GM10266 (cell line): Measurements from ENCODE around the gene TMEM269.
"Not testable (repeated sequence)": the region's sequence is repeated elsewhere in the genome, so short reads cannot be mapped to it uniquely, and the experiment has no call there.

ENCODE experiments used
- DNase-seq: peaks from one replicate; pipeline ENCODE4 v3.0.0; 2012; ENCODE audit errors: extremely low spot score
- TF ChIP-seq, protein P1 (sequence below): IDR thresholded peaks from 2 replicates; pipeline ENCODE4 v1.5.1; 2012; ENCODE audit warnings: mild to moderate bottlenecking, low read depth; ENCODE audit not compliant: control insufficient read depth, insufficient read depth; ENCODE audit errors: missing control alignments

TMEM269 gene

GRCh38 chr1:42793824-42794223 is 9.0 kb downstream of the TMEM269 start:
- DNase-seq = no peak
- TF ChIP-seq, protein P1, sequence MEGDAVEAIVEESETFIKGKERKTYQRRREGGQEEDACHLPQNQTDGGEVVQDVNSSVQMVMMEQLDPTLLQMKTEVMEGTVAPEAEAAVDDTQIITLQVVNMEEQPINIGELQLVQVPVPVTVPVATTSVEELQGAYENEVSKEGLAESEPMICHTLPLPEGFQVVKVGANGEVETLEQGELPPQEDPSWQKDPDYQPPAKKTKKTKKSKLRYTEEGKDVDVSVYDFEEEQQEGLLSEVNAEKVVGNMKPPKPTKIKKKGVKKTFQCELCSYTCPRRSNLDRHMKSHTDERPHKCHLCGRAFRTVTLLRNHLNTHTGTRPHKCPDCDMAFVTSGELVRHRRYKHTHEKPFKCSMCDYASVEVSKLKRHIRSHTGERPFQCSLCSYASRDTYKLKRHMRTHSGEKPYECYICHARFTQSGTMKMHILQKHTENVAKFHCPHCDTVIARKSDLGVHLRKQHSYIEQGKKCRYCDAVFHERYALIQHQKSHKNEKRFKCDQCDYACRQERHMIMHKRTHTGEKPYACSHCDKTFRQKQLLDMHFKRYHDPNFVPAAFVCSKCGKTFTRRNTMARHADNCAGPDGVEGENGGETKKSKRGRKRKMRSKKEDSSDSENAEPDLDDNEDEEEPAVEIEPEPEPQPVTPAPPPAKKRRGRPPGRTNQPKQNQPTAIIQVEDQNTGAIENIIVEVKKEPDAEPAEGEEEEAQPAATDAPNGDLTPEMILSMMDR = no peak

DNA sequence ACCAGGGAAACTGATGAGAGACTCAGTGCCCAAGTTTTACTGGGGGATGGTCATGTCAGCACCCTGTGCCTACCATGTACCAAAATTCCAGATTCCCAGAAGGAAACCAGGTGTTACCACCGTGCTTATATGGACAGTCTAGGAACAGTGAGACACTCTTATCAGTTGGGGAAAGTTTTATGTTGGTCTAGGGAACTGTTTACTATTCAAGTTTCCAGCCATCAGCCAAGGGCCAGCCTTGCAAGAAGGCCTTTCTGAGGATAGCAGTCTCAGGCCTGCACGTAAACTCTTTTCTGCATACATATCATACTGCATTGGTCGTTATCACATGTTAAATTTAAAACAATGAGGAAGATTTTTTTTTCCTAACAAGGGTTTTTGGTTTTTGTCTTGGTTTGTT is 12.6 kb downstream of the TMEM269 start:
- TF ChIP-seq, protein P1 = no peak
- no peak for DNase-seq

- no peak for DNase-seq
- TF ChIP-seq, protein P1 = no peak
Observed at GRCh38 chr1:42797979-42798378, 13.2 kb downstream of the TMEM269 start.

GRCh38 chr1:42801832-42802473 is 17.2 kb downstream of the TMEM269 start:
- DNase-seq = no peak
- TF ChIP-seq, protein P1 = no peak

DNA sequence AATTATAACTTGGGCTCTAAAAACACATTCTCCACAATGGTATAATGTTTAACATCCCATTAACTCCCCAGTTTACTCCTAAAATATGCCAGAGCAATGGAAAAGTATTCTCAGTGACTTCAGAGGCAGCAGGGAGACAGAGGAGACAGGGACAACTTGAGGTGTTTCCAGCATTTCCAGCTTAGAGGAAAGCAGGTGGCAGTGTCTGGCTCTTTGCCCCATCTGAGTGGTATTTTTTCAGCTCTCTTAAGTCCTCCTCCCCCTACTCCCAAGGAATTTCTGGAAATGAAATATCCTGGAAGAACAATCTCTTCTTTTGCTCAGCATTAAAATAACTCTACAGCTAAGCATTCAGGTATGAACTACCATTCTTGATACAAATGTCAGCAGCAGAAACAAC is 21.4 kb downstream of the TMEM269 start:
- DNase-seq = no peak
- TF ChIP-seq, protein P1 = no peak

DNA sequence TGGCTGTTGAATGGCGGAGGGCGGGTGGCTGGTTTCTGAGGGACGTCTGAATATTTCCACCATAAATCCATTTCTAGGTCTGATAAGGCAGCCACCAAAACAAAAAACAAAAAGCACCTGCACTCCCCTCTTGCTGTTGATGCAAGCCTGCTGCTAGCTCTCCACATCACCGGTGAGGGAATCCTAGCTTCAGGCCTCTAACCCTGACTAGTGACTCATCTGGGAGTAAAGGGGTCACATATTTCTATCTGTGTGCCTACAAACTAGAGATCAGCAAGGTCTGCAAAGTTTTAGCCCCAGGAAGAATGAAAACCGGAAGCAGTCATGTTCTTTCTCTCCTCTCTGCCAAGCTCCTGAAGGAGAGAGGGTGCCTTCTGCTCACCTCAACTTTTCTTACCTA is 21.8 kb downstream of the TMEM269 start:
- TF ChIP-seq, protein P1 = no peak
- no peak for DNase-seq

DNA sequence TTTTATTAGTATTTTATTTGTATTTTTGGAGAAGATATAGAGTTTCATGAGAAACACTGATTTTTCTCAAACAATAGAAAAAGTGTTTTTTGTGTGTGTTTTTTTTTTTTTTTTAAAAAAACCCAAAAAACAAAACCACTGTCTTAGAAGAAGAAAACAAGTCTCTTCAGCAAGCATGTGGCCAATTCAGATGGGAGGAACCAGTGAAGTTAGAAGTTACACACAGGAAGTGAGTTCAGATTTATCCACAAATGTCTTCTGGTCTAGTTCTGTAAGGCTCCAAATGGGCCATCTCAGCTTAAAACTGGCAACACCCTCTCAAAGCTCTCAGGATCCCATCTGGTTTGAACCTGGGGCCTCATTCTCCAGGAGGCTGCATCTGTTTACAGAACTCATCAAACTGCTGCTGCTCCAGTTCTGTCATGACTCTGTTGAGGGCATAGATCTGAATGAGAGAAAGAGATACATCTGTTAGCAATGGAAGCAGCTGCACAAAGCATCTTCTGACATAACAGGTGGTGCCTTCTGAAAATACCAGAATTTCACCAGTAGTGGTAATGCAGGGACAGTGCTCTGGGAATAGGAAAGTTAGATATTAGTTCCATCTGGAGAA is 22.4 kb downstream of the TMEM269 start:
- no peak for DNase-seq
- TF ChIP-seq, protein P1 = no peak

GRCh38 chr1:42814815-42815214 is 30.0 kb downstream of the TMEM269 start:
- DNase-seq = not testable (repeated sequence)
